NCI-H345 (cell line): ENCODE data around the gene COL5A2.

Source experiments
- DNase-seq: peaks from one replicate; lab custom pipeline; 2025; lab: John Stamatoyannopoulos, UW

The COL5A2 gene

GRCh38 chr2:189097934-189098333, 81.6 kb downstream of the COL5A2 start:
- no peak for DNase-seq

DNA sequence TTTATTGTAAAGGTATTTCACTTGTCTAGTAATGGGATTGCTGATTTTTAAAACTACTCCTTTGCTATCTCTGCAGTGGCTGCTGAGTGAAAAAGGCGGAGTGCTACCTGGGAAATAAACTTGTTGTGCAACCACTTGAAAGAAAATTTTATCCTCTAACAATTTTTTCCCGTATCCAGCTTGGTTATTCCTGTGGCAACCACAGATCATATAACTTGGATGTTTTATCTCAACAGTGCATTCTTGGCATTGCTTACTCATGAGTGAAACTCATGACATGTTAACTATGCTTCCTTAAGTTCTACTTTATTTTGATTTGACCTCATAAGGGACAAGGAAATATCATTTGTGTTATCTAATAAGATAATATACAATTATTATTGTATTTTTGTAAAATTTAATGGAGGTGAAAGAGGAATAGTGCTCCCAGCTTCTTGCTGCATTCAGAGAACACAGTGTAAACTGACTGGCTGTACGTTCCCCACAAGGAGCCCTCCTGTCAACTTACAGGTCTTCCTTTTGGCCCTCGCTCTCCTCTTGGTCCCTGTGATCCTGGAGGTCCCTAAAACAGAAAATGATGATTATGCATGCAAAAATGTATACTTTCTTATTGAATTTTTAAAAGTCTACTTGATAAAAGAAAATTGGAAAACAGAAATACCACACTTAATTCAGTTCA, 82.7 kb downstream of the COL5A2 start:
- DNase-seq = no peak

DNA sequence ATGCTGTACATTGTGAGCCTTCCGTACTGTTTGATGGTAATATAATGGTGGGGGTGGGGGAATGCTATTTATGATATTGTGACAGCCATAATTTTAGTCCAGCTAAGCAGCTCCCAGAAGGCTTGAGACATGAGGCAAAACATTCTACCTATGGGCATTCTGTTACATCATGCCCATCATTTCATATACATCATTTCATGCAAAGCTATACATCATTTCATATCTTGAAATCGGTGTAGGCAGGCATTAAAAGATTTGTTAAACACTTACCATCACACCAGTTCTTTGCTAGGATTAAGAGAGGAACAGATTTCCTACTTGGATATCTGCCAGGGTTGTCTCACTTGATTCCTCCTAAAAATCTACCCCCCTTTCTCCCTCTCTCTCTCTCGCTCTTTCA, 84.5 kb downstream of the COL5A2 start:
- DNase-seq = no peak

GRCh38 chr2:189092936-189093335, 86.6 kb downstream of the COL5A2 start:
- DNase-seq = no peak

- no peak for DNase-seq
Measured at GRCh38 chr2:189091253-189091652, 88.3 kb downstream of the COL5A2 start.

DNA sequence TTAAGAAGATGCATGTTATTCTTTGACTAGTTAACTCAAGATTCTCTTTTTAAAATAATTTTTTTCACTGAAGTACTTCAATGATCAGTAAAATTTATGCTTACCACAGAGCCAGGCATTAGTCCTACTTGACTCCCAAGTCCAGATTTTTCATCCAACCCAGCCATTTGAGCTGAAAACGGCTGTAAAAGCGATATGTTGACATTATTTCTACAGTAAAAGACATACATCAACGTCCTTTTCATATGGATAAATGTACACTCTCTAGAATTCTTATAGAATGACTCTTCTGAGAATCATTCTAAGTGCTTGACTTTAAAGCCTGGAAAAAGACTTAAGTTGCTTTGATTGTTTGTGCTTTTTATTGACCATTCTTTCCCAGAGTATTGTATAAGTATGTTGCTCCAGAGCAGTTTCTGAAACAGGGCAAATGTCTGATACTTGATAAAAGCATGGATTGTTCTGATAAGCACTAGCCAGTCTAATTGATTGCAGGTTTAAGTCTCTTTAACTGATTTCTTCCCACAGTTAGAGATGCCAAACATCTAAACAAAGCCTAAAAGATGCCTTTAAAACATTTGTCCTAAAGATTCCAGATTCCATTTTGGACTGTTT, 90.9 kb downstream of the COL5A2 start:
- DNase-seq = no peak

GRCh38 chr2:189086710-189087109, 92.9 kb downstream of the COL5A2 start:
- DNase-seq = no peak

GRCh38 chr2:189086250-189086649, 93.3 kb downstream of the COL5A2 start:
- DNase-seq = no peak

- no peak for DNase-seq
Measured at GRCh38 chr2:189083606-189084005, 96.0 kb downstream of the COL5A2 start.

DNA sequence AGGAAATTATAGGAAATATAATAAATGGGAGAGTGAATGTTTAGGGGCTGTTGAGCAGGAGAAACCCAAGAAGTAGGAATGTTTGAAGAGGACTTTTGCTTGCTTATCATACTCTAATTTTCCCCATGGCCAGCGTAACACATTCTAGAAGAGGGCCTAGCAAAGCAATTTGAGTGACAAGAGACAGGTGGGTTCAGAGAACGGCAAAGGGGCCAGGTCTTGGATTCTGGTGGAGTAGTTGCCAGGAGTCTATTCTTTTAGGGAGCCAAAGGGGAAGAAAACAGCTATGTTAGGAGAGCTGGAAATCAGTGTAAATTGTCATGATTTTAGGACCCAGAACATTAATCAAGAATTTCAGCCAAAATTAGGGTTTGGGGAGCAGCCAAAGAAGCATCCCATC, 96.5 kb downstream of the COL5A2 start:
- DNase-seq = no peak

DNA sequence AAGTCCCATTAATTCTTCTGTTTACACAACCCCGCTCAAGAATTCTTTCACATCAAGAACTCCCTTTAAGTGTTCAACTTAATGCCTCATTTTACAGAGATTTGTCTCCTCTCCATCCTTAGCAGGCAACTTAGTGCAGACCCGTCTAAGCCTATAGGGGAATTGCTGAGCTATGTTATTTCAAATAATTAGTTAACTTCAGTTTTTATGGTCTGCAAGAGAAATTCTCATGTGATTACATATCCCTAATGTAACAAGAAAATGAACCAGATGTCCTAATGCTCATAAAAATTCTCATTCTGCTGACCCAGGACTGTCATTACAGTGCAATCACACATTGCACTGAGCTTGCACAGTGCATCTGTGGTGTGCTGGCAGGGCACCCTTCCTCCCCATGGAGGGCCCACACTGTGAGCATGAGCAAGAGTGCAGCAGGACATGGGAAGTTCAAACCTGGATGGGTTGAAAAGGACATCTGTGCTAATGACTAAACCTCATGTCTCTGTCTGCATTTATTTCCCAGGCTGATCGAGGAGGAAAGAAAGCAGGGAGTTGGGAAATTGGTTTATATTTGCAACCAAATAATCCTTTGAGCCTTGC, 97.1 kb downstream of the COL5A2 start:
- no peak for DNase-seq

DNA sequence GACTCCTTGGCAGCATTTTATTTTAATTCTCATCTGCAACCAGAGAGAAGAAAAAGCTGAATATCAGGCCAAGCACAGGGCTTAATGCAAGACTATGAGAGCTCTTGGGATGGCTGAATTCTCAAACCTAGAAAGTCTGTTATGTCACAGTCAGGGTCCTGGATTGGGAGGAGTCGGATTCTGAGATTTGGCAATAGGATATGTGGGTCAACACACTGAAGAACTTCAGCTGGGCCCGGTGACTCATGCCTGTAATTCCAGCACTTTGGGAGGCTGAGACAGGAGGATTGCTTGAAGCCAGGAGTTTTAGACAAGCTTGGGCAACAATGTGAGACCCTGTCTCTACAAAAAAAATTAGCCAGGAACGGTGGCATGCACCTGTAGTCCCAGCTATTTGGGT, 103.0 kb downstream of the COL5A2 start:
- no peak for DNase-seq

- no peak for DNase-seq
Measured at GRCh38 chr2:189076120-189076519, 103.4 kb downstream of the COL5A2 start.

- DNase-seq = no peak
Measured at GRCh38 chr2:189074506-189074905, 105.1 kb downstream of the COL5A2 start.

DNA sequence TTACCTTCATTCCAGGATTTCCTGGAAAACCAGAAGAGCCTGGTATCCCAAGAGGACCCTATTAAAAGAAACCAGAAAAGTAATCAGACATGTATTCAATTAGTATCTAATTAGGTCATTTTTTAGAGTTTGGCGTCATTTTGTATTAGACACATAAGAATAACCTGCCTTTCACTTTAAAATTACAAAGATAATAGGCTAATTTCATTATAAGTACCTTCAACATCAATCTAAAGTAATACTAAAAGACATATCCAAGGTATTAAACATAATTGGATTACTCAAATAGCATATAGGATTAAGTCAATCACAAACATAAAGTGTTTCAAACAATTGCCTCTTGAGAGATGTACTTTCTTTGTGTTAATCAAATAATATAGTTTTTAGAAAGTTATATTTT, 107.5 kb downstream of the COL5A2 start:
- DNase-seq = no peak

DNA sequence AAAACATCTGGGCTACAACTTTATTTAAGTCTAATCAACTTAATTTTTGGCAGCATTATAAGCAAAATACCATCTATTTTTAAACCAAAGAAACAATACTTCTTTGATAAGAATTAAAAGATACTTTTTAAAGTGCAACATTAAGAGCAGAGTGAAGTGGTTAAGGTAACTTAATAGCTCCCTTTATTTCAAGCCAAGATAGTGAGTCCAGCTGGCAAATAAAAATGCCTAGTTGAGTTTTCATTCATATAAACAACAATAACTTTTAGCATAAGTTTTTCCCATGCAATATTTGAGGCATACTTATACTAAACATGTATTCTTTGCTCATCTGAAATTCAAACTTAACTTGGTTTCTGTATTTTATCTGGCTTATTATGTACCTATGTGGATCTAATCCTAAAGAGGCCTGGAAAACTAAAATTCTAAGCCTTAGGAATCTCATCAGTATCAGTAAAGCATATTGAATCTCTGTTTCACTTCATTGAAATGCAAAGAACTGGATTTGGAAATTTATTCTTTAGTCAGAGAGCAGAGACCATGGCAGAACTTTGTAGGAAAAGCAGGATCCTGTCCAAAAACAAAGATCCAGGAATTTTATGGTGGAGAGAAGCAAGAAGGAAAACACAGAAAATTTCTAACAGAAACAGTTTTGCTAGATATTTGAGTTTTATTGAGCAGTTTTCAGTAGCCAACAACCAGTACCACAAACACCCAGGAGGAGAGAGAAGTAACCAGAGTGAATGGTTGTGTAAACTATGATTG, 109.5 kb downstream of the COL5A2 start:
- DNase-seq = no peak

GRCh38 chr2:189066037-189066436, 113.5 kb downstream of the COL5A2 start:
- no peak for DNase-seq

- no peak for DNase-seq
Measured at GRCh38 chr2:189060096-189060642, 119.4 kb downstream of the COL5A2 start.

GRCh38 chr2:189057316-189057715, 122.2 kb downstream of the COL5A2 start:
- DNase-seq = no peak

DNA sequence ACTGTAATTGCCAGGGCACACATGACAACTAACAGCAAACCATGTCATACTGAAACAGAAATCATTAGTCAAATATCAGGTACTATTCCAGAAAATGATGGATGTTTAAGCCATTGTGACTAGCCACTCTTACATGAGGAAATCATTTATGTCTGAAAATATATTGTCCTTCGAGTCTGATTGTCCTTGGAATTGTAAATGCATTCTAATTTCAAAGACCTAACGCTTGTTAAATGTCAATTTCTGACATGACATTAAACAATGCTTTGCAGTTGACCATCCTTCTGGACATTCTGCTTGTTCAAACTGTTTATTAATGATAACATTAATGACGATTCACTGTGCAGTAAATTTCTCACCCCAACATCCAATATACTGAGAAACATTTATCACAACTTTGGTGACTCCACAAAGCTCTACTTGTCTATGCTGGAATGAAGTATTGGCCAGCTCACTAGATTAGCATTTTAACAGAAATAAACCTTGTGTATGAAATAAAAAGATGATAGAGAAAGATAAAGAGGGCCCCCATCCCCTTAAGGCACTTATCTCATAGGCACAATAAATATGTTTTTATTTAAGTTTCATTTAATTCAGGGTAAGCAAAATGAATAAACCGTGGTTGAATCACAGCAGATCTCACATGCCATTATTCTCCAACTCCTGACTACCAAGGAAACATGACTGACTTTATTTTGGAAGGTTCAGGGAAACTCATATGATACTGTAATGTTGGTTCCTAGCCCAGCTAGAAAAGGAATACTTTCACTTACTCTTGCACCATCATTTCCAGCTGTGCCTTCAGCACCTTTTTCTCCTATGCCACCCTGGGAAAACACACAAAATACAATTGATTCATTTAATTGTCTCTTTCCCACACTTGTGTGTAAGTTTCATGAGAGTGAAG, 123.1 kb downstream of the COL5A2 start:
- no peak for DNase-seq

GRCh38 chr2:189050165-189050712, 129.3 kb downstream of the COL5A2 start:
- no peak for DNase-seq
